ENCODE measurements around the gene ANKRD63.

DNA sequence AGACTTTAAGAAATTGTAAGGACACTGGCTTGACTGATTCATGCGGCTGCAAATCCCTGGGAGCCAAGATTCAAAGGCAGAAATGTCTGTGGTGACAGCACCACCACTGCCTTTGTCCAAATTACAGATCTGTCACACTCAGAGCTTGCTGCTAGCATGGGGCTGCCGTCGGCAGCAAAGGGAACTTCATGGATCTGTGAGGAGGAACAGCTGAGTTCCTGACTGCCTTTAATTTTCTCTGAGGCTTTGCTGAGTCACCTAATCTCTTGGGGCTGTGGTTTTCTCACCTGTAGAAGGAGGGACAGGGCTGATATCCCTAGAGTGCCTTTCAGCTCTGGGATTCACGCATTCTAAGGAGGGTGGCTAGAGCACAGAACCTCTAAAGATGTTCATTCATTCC lies 48.1 kb downstream of the ANKRD63 start:
- no peak for TF ChIP-seq POLR2AphosphoS5 (IDR thresholded peaks at IDR 0.05; ENCODE audit: borderline replicate concordance, low read depth, low read length)
- TF ChIP-seq EZH2 (IDR thresholded peaks at IDR 0.05), result no peak
